ENCODE data around the gene SH3GLB1.
"Not testable (repeated sequence)": the region's sequence is repeated elsewhere in the genome, so short reads cannot be mapped to it uniquely, and the experiment has no call there.

Gene SH3GLB1

GRCh38 chr1:86704458-86704971, at the start of gene SH3GLB1:
TSS of gene SH3GLB1 (plus strand) at chr1:86704576. CDS start at chr1:86704900, 324 bp downstream.
- H3K4me3 ChIP-seq (ENCODE audit: low read depth, low read length), result peak within 1 kb of the TSS; percentile 67
- peak; percentile 68 for DNase-seq (ENCODE audit: low read depth)

- DNase-seq (ENCODE audit: low read depth); H3K4me3 ChIP-seq (ENCODE audit: low read depth, low read length): not testable (repeated sequence)
Observed at GRCh38 chr1:86658381-86658780, 46.0 kb upstream of the SH3GLB1 start.

GRCh38 chr1:86666368-86666767, 38.0 kb upstream of the SH3GLB1 start:
- no peak for DNase-seq (ENCODE audit: low read depth)
- no peak overlapping the region for H3K4me3 ChIP-seq (ENCODE audit: low read depth, low read length)

- DNase-seq (ENCODE audit: low read depth), result no peak
- no peak overlapping the region for H3K4me3 ChIP-seq (ENCODE audit: low read depth, low read length)
Observed at GRCh38 chr1:86687595-86687994, 16.8 kb upstream of the SH3GLB1 start.

GRCh38 chr1:86692641-86693040, 11.7 kb upstream of the SH3GLB1 start:
- H3K4me3 ChIP-seq (ENCODE audit: low read depth, low read length), result no peak overlapping the region
- no peak for DNase-seq (ENCODE audit: low read depth)

GRCh38 chr1:86695400-86695799, 9.0 kb upstream of the SH3GLB1 start:
- no peak overlapping the region for H3K4me3 ChIP-seq (ENCODE audit: low read depth, low read length)
- DNase-seq (ENCODE audit: low read depth), result no peak

- peak; percentile 16 for DNase-seq (ENCODE audit: low read depth)
- H3K4me3 ChIP-seq (ENCODE audit: low read depth, low read length), result no peak overlapping the region
Observed at GRCh38 chr1:86696522-86696921, 7.9 kb upstream of the SH3GLB1 start.

- no peak for DNase-seq (ENCODE audit: low read depth)
- no peak overlapping the region for H3K4me3 ChIP-seq (ENCODE audit: low read depth, low read length)
Observed at GRCh38 chr1:86699186-86699585, 5.2 kb upstream of the SH3GLB1 start.

GRCh38 chr1:86701731-86702130, 2.6 kb upstream of the SH3GLB1 start:
- no peak for DNase-seq (ENCODE audit: low read depth)
- H3K4me3 ChIP-seq (ENCODE audit: low read depth, low read length), result no peak overlapping the region

GRCh38 chr1:86702954-86703494, 1.4 kb upstream of the SH3GLB1 start:
- not testable (repeated sequence) for DNase-seq (ENCODE audit: low read depth)

GRCh38 chr1:86703696-86704457, 499 bp upstream of the SH3GLB1 start:
- no peak for DNase-seq (ENCODE audit: low read depth)
- H3K4me3 ChIP-seq (ENCODE audit: low read depth, low read length), result peak overlapping the region; percentile 67

More at GRCh38 chr1:86702954-86703494, 1.4 kb upstream of the SH3GLB1 start:
- H3K4me3 ChIP-seq (ENCODE audit: low read depth, low read length), result not testable (repeated sequence)

GRCh38 chr1:86704972-86705664, 742 bp downstream of the SH3GLB1 start:
- DNase-seq (ENCODE audit: low read depth), result no peak
- peak overlapping the region; percentile 67 for H3K4me3 ChIP-seq (ENCODE audit: low read depth, low read length)

- DNase-seq (ENCODE audit: low read depth), result no peak
- peak overlapping the region; percentile 67 for H3K4me3 ChIP-seq (ENCODE audit: low read depth, low read length)
Observed at GRCh38 chr1:86705665-86705985, 1.2 kb downstream of the SH3GLB1 start.

GRCh38 chr1:86706018-86706635, 1.8 kb downstream of the SH3GLB1 start:
- no peak for DNase-seq (ENCODE audit: low read depth)

GRCh38 chr1:86708920-86709319, 4.5 kb downstream of the SH3GLB1 start:
- no peak for DNase-seq (ENCODE audit: low read depth)
- no peak overlapping the region for H3K4me3 ChIP-seq (ENCODE audit: low read depth, low read length)

More at GRCh38 chr1:86706018-86706635, 1.8 kb downstream of the SH3GLB1 start:
- peak overlapping the region; percentile 67 for H3K4me3 ChIP-seq (ENCODE audit: low read depth, low read length)

- no peak for DNase-seq (ENCODE audit: low read depth)
- no peak overlapping the region for H3K4me3 ChIP-seq (ENCODE audit: low read depth, low read length)
Observed at GRCh38 chr1:86712088-86712860, 7.9 kb downstream of the SH3GLB1 start.

GRCh38 chr1:86713477-86713876, 9.1 kb downstream of the SH3GLB1 start:
- no peak overlapping the region for H3K4me3 ChIP-seq (ENCODE audit: low read depth, low read length)
- DNase-seq (ENCODE audit: low read depth), result no peak

- no peak overlapping the region for H3K4me3 ChIP-seq (ENCODE audit: low read depth, low read length)
- DNase-seq (ENCODE audit: low read depth), result no peak
Observed at GRCh38 chr1:86714159-86714558, 9.8 kb downstream of the SH3GLB1 start.

- DNase-seq (ENCODE audit: low read depth), result no peak
- no peak overlapping the region for H3K4me3 ChIP-seq (ENCODE audit: low read depth, low read length)
Observed at GRCh38 chr1:86714561-86715244, 10.3 kb downstream of the SH3GLB1 start.

Data from skeletal muscle cell (primary cell).